ENCODE data around the gene SPEF1. TPM values are rescaled to one million over a fixed set of nuclear protein-coding genes. Genes with fewer than 3 reads are reported as not detected.

Gene SPEF1
- total RNA-seq, 1 experiment from 2014 or later = not detected

- Histone ChIP-seq H3K9me3 (replicated peaks) (no peaks in the 10 kb centered on the region), H3K36me3 (no peaks in the 10 kb centered on the region), H3K27me3 (replicated peaks) (peaks cover 1% of the 10 kb centered on the region; the same call in 1 of the 2 replicates), H3K4me3 (no peak overlapping the region), H3K4me1 (replicated peaks) (no peaks in the 10 kb centered on the region), H3K27ac (no peak overlapping the region)
- no peak for DNase-seq (ENCODE audit: low read depth in 1 of 2, low spot score in 2 of 2)
Measured at GRCh38 chr20:3738111-3739053, 42.9 kb downstream of the SPEF1 start.

GRCh38 chr20:3735768-3736167, 45.5 kb downstream of the SPEF1 start:
- DNase-seq (ENCODE audit: low read depth in 1 of 2, low spot score in 2 of 2) = no peak
- no peaks in the 10 kb centered on the region for H3K9me3 ChIP-seq (replicated peaks)
- H3K27ac ChIP-seq = no peak overlapping the region
- H3K4me3 ChIP-seq = no peak overlapping the region
- no peaks in the 10 kb centered on the region for H3K36me3 ChIP-seq
- H3K27me3 ChIP-seq (replicated peaks) = peaks cover 17% of the 10 kb centered on the region
- H3K4me1 ChIP-seq (replicated peaks) = no peaks in the 10 kb centered on the region

- no peaks in the 10 kb centered on the region for H3K4me1 ChIP-seq (replicated peaks)
- no peak for DNase-seq (ENCODE audit: low read depth in 1 of 2, low spot score in 2 of 2)
- H3K27me3 ChIP-seq (replicated peaks) = peaks cover 19% of the 10 kb centered on the region
- H3K36me3 ChIP-seq = no peaks in the 10 kb centered on the region
- H3K4me3 ChIP-seq = no peak overlapping the region
- H3K9me3 ChIP-seq (replicated peaks) = no peaks in the 10 kb centered on the region
- no peak overlapping the region for H3K27ac ChIP-seq
Measured at GRCh38 chr20:3734111-3734843, 47.0 kb downstream of the SPEF1 start.

- H3K4me3 ChIP-seq = no peak overlapping the region
- H3K27me3 ChIP-seq (replicated peaks) = peaks cover 22% of the 10 kb centered on the region
- DNase-seq (ENCODE audit: low read depth in 1 of 2, low spot score in 2 of 2) = no peak
- no peaks in the 10 kb centered on the region for H3K4me1 ChIP-seq (replicated peaks)
- H3K36me3 ChIP-seq = no peaks in the 10 kb centered on the region
- no peak overlapping the region for H3K27ac ChIP-seq
- no peaks in the 10 kb centered on the region for H3K9me3 ChIP-seq (replicated peaks)
Measured at GRCh38 chr20:3733119-3733995, 47.9 kb downstream of the SPEF1 start.

GRCh38 chr20:3732327-3733118, 48.7 kb downstream of the SPEF1 start, which contains the start of gene HSPA12B:
Gene HSPA12B, plus strand, starts transcription at chr20:3732685. Its CDS starts 5,990 bp downstream, at chr20:3738675.
- H3K4me3 ChIP-seq = no peak within 1 kb of the TSS
- H3K4me1 ChIP-seq (replicated peaks) = peaks cover 3% of the 10 kb centered on the region; the same call in 1 of the 2 replicates
- no peak for DNase-seq (ENCODE audit: low read depth in 1 of 2, low spot score in 2 of 2)
- peaks cover 29% of the 10 kb centered on the region for H3K27me3 ChIP-seq (replicated peaks)
- H3K36me3 ChIP-seq = no peaks in the 10 kb centered on the region
- H3K9me3 ChIP-seq (replicated peaks) = no peaks in the 10 kb centered on the region
- no peak within 1 kb of the TSS for H3K27ac ChIP-seq

GRCh38 chr20:3731944-3732326, 49.3 kb downstream of the SPEF1 start:
- H3K4me1 ChIP-seq (replicated peaks) = peaks cover 6% of the 10 kb centered on the region; the same call in 1 of the 2 replicates

GRCh38 chr20:3730803-3731672, 50.2 kb downstream of the SPEF1 start:
- Histone ChIP-seq H3K27ac (no peak overlapping the region), H3K36me3 (no peaks in the 10 kb centered on the region), H3K27me3 (replicated peaks) (peaks cover 40% of the 10 kb centered on the region), H3K9me3 (replicated peaks) (no peaks in the 10 kb centered on the region), H3K4me3 (no peak overlapping the region), H3K4me1 (replicated peaks) (peaks cover 6% of the 10 kb centered on the region; the same call in 1 of the 2 replicates)
- no peak for DNase-seq (ENCODE audit: low read depth in 1 of 2, low spot score in 2 of 2)

More at GRCh38 chr20:3731944-3732326, 49.3 kb downstream of the SPEF1 start:
- peaks cover 34% of the 10 kb centered on the region for H3K27me3 ChIP-seq (replicated peaks)
- no peaks in the 10 kb centered on the region for H3K9me3 ChIP-seq (replicated peaks)
- H3K36me3 ChIP-seq = no peaks in the 10 kb centered on the region
- no peak overlapping the region for H3K27ac ChIP-seq
- H3K4me3 ChIP-seq = no peak overlapping the region
- DNase-seq (ENCODE audit: low read depth in 1 of 2, low spot score in 2 of 2) = no peak

- H3K4me3 ChIP-seq = no peak overlapping the region
- DNase-seq (ENCODE audit: low read depth in 1 of 2, low spot score in 2 of 2) = no peak
- H3K36me3 ChIP-seq = no peaks in the 10 kb centered on the region
- H3K27me3 ChIP-seq (replicated peaks) = peaks cover 44% of the 10 kb centered on the region
- no peaks in the 10 kb centered on the region for H3K9me3 ChIP-seq (replicated peaks)
- peaks cover 6% of the 10 kb centered on the region; the same call in 1 of the 2 replicates for H3K4me1 ChIP-seq (replicated peaks)
- no peak overlapping the region for H3K27ac ChIP-seq
Measured at GRCh38 chr20:3729811-3730540, 51.3 kb downstream of the SPEF1 start.

GRCh38 chr20:3729378-3729777, 51.9 kb downstream of the SPEF1 start:
- Histone ChIP-seq H3K27ac (no peak overlapping the region), H3K27me3 (replicated peaks) (peaks cover 49% of the 10 kb centered on the region), H3K4me3 (no peak overlapping the region), H3K36me3 (no peaks in the 10 kb centered on the region), H3K4me1 (replicated peaks) (peaks cover 6% of the 10 kb centered on the region; the same call in 1 of the 2 replicates), H3K9me3 (replicated peaks) (no peaks in the 10 kb centered on the region)
- DNase-seq (ENCODE audit: low read depth in 1 of 2, low spot score in 2 of 2) = no peak

GRCh38 chr20:3728876-3729275, 52.4 kb downstream of the SPEF1 start:
- DNase-seq (ENCODE audit: low read depth in 1 of 2, low spot score in 2 of 2) = no peak
- Histone ChIP-seq H3K4me3 (no peak overlapping the region), H3K27ac (no peak overlapping the region), H3K9me3 (replicated peaks) (no peaks in the 10 kb centered on the region), H3K4me1 (replicated peaks) (peaks cover 6% of the 10 kb centered on the region; the same call in 1 of the 2 replicates), H3K36me3 (no peaks in the 10 kb centered on the region), H3K27me3 (replicated peaks) (peaks cover 49% of the 10 kb centered on the region)

GRCh38 chr20:3728354-3728753, 52.9 kb downstream of the SPEF1 start:
- Histone ChIP-seq H3K4me1 (replicated peaks) (peaks cover 6% of the 10 kb centered on the region; the same call in 1 of the 2 replicates), H3K9me3 (replicated peaks) (no peaks in the 10 kb centered on the region), H3K36me3 (no peaks in the 10 kb centered on the region), H3K27ac (no peak overlapping the region), H3K4me3 (no peak overlapping the region), H3K27me3 (replicated peaks) (peaks cover 48% of the 10 kb centered on the region)
- DNase-seq (ENCODE audit: low read depth in 1 of 2, low spot score in 2 of 2) = no peak
